Stimulated activated CD4-positive, alpha-beta T cell treated with anti-CD3 and anti-CD28 coated beads, Interleukin-15, amount 100 ng/mL, for 1 hour (primary cell): Measurements from ENCODE around the gene TRIAP1.
"Not testable (repeated sequence)": the region's sequence is repeated elsewhere in the genome, so short reads cannot be mapped to it uniquely, and the experiment has no call there.

Experiments
- DNase-seq, 2 donors: peaks; one replicate each; pipeline ENCODE4 v3.0.0-alpha.2; 2020; ENCODE audit warnings: low read depth in 1 of 2, low spot score in 1 of 2

The TRIAP1 gene

GRCh38 chr12:120445911-120446843 is at the start of gene TRIAP1, which contains the start of gene GATC:
Gene TRIAP1 (minus strand): TSS chr12:120446384. CDS start chr12:120446372, 12 bp downstream.
Gene GATC (plus strand): TSS chr12:120446444. CDS start chr12:120446481, 37 bp downstream.
- peak; percentile 71 to 85 for DNase-seq

- no peak for DNase-seq
Measured at GRCh38 chr12:120495186-120495730, 49.1 kb upstream of the TRIAP1 start.

- no peak for DNase-seq
Measured at GRCh38 chr12:120490833-120491512, 44.8 kb upstream of the TRIAP1 start.

GRCh38 chr12:120490325-120490724 is 44.1 kb upstream of the TRIAP1 start:
- no peak for DNase-seq

- no peak for DNase-seq
Measured at GRCh38 chr12:120489018-120489417, 42.8 kb upstream of the TRIAP1 start.

GRCh38 chr12:120488057-120488640 is 42.0 kb upstream of the TRIAP1 start:
- no peak for DNase-seq

- not testable (repeated sequence) for DNase-seq
Measured at GRCh38 chr12:120487552-120487951, 41.4 kb upstream of the TRIAP1 start.

GRCh38 chr12:120485961-120486881 is 40.0 kb upstream of the TRIAP1 start:
- DNase-seq = no peak

- no peak for DNase-seq
Measured at GRCh38 chr12:120483621-120484020, 37.4 kb upstream of the TRIAP1 start.

GRCh38 chr12:120481022-120481767 is 35.0 kb upstream of the TRIAP1 start:
- DNase-seq = no peak

- no peak for DNase-seq
Measured at GRCh38 chr12:120480211-120480610, 34.0 kb upstream of the TRIAP1 start.

GRCh38 chr12:120479458-120479857 is 33.3 kb upstream of the TRIAP1 start:
- DNase-seq = no peak

GRCh38 chr12:120475643-120476042 is 29.5 kb upstream of the TRIAP1 start:
- no peak for DNase-seq

GRCh38 chr12:120474616-120474960 is 28.4 kb upstream of the TRIAP1 start:
- no peak for DNase-seq

- DNase-seq = no peak
Measured at GRCh38 chr12:120473807-120474615, 27.8 kb upstream of the TRIAP1 start.

- no peak for DNase-seq
Measured at GRCh38 chr12:120472521-120472920, 26.3 kb upstream of the TRIAP1 start.

GRCh38 chr12:120470150-120470784 is 24.1 kb upstream of the TRIAP1 start:
- no peak for DNase-seq

GRCh38 chr12:120469450-120470149 is 23.4 kb upstream of the TRIAP1 start, which contains the start of gene SRSF9:
Gene SRSF9 (minus strand): TSS chr12:120469748. CDS start chr12:120469609, 139 bp downstream.
- DNase-seq = peak; percentile 96 to 97
